Stimulated activated CD8-positive, alpha-beta memory T cell treated with anti-CD3 and anti-CD28 coated beads, Interleukin-2, amount 100 ng/mL, for 48 hours (primary cell): Measurements from ENCODE around the gene KCNN3.

ENCODE experiments used
- DNase-seq, 2 donors: peaks; one replicate each; pipeline ENCODE4 v3.0.0-alpha.2; 2020; ENCODE audit warnings: low read depth in 2 of 2

Gene KCNN3

DNA sequence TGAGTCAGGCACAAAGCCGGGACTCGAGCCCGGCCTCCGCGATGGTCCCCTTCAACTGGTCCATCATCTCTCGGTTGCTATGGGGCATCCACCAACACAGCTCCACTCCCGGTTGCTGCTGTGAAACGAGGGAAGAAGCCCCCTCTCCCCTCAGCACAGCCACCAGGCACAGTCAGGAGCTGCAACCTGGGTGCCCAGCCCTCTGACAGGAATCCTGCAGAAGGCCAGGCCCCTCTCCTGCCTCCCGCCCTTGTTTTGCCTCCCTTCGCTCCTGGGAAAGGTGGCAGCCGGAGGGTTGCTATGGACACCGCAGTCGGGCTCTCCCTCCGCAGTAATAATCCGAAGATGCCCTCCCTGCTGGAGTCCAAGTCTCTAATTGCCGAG lies 8.9 kb upstream of the KCNN3 start:
- DNase-seq = no peak

- DNase-seq = peak; percentile 54 to 64
These were observed 8.4 kb upstream of the KCNN3 start for GRCh38 chr1:154878371-154879037.

DNA sequence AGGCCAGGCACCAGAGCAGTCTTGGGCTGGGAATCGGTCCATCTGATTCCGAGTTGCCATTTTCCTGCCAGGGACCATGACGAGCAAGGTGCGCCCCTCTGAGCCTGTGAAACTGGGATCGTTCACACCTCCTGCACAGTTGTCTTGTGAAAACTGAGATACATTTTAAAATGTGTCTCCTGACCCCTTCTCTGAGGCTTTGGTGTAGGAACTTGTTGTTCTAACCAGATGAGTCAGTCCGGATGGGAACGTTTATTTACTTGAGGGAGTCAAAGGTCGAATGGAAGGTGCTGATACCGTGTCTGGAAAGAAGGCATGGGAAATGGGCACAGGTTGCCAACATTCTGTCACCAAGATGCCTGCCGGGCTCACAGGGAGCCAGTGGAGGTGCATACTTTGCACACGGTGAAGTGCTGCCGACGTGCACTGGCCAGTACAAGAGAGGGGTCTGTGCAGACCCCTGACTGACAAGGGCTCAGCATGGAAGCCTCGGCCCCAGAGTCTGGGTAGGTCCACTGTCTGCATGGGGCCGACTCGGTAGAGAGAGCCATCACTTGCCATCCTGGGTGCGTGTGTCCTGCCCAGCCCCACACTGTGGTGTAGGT lies 7.4 kb upstream of the KCNN3 start:
- DNase-seq = no peak

DNA sequence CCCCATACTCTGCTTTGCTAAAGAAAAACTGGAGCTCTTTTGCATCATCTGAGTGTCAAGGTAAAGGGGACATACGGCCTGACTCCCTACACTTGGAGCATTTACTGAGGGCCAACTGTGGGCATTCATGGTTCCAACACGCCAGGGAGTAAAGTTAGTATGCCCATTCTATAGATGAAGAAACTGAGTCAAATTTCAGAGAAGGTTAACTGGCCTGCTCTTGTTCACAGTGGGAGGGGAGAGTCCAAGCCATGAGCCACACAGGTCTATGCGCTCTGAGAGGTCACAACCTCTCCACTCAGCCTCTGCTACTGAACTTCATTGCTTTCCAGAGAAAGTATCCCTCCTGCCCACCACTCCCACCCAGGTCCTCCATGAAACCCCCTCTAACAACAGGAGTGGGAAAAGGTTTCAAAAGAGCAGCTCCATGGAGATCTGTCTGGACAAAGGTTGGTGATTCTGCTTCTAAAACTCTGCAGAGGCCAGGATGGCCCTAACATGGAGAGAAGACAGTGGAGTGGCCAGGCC lies 6.8 kb upstream of the KCNN3 start:
- DNase-seq = no peak

- DNase-seq = no peak
These were observed 4.4 kb upstream of the KCNN3 start for GRCh38 chr1:154874465-154874864.

- no peak for DNase-seq
These were observed 3.4 kb upstream of the KCNN3 start for GRCh38 chr1:154873321-154873950.

GRCh38 chr1:154871374-154871773 lies 1.3 kb upstream of the KCNN3 start:
- DNase-seq = no peak

DNA sequence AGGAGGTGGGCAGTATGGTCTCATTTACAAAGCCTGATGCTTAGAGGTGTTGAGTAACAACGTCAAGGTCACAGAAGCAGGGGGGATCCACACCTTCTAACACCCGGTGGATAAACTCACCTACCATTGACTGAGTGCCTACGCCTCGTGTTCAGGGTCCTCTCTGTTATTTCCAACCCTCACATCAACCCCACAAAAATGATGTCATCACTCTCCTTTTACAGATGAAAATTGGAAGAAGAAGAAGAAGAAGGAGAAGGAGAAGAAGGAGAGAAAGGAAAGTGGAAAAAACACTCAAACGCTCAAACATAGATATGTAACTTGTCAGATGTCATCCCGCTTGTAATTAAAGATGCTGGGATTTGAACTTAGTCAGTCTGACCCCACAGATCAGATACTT lies 653 bp upstream of the KCNN3 start:
- DNase-seq = no peak

GRCh38 chr1:154869351-154870114 lies 548 bp downstream of the KCNN3 start:
- DNase-seq = no peak

GRCh38 chr1:154867841-154868605 lies 2.1 kb downstream of the KCNN3 start:
- no peak for DNase-seq

DNA sequence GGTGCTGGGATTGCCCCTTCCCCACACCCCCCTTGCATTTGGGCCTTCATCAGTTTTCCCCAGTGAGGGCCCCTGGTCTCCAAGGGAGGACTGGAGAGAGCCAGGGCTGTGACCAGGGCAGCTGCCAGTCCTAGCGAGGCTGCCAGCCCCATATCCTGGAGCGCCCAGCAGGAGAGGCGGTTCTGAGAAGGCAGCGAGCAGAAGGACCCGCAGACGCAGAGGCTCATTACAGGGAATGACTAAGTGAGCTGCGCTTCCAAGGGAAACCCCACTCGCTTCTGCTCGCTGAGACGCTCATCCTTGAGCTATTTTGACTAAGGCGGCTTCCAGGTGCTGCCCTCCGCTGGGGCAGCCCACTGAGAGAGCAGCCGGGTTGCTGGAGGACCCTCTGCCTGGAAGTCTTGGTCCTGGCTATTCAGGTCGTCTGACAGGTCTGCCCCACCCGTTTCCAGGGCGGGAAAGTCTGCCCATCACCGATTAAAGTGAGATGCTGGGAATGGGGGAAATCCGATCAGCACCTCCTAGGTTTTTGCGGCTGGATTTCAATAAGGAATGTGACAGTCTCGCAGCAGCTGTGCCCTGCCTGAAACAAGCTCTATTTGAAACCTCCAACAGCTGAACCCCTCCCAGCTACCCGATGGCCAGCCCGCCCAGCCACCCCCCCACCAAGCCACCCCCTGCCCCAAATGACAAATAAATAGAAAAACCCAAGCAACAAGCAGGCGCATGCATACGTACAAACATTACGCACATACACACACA lies 2.8 kb downstream of the KCNN3 start:
- no peak for DNase-seq

GRCh38 chr1:154866257-154867063 lies 3.6 kb downstream of the KCNN3 start:
- no peak for DNase-seq

- DNase-seq = no peak
These were observed 4.4 kb downstream of the KCNN3 start for GRCh38 chr1:154865442-154866256.

DNA sequence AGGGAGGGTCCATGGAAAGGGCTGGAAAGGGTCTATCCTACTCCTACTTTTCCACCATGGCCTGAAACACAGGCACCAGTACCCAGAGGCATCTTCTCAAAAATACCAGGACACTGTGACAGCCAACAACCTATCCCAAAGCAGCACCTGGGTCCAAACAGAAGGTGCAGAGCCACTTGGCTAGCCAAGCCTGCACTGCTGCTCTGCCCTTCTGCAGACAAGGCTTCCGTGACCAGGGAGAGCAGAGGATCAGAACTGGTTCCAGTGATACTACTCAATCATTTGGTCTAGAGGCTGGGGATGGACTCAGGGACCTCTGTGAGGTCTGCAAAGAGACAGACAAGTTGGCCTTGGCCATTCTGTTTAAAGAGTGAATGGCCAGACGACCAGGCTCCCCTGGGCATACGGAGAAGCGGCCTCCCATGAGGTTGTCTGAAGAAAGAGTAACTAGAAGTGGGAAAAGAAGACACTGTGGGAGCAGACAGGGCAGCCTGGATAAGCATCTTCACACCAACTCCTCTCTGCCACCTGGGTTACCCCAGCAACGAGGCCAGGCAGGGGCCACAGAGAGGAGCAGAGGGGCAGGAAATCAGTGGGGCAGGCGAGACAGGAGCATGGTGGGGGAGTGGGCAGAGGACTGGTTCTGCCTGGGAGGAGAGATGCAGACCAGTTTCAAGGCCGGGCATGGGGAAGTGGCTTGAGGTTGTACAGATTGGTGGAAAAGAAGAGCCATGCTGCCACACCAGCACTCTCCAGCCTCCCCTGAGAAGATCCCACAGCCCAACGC lies 5.7 kb downstream of the KCNN3 start:
- DNase-seq = no peak

DNA sequence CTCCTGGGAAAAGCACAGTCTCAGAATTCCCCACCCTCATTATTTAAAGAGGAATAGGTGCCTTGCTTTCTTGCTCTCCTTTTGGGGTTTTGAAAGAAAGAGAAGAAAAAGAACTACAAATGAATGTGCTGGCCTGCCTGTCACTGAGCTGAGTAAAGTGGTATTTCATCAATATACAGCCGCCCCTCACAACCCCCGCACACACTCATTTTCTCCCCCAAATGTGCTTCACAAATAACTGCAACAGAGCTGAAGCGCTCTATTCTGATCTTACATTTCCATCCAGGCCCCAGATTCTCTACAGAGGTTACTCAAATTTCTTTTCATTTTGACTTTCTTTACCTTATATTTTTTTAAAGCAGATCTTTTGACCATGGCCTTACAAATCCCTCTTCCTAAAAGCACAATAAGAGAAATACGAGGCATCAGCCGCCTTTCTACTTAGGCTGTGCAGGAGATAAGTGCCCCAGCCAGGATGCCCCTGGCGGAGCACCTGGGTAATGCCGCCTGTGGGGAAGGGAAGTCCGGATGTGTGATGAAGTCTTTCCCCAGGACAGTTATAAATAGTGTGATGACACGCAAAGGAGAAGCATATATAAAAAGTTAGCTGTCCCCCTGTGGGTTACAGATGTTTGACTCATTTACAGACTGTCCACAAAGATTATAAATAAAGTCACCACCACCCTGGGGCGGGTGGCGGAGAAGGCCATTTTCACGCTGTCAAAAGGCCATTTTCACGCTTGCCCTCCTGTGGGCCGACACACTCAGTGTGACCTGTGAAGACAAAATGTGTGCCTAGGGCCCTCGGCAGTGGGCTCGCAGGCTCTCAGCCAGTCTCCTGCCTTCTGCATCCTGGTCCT lies 6.5 kb downstream of the KCNN3 start:
- DNase-seq = no peak

DNA sequence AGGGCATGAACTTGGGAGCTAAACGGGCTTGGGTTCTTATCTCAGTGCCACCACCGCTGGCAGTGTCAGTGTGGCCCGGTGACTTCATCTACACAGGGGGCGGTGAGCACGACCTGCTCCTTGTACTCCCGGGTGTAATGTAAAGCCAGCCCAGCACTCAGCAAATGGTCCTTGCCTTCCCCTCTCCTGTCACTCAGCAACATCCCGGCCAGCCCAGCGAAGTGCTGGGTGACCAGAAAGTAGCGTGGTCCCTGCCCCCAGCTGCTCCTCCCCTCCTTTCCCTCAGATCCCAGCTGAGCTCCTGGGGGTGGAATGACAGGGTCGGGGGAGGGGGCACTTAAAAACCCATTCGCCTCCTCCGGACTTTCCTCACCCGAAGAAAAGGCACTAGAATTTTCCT lies 7.2 kb downstream of the KCNN3 start:
- DNase-seq = no peak

DNA sequence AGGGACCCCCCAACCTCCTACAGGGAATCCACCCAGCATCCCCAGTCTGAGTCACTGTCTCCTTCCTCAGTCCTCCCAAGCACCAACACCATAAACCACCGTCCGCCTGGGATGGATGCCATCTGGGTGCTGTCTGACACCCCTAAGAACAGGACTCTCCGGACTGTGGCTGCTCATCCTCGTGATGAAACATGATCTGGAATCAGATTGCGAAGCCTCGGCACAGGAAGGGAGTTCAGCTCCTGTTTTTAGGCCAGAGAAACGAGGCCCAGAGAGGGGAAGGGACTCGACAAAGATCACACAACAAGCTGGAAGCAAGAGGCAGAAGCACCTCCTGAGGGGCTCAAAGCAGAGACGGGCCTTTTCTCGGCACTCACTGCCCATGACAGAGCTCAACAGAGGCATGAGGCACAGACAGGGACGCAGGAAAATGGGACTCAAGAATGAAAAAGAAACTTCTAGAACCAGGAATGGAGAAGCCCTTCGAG lies 8.4 kb downstream of the KCNN3 start:
- DNase-seq = no peak
